MV-4-11 (cell line): ENCODE measurements around the gene KRTAP3-1.
"Not testable (repeated sequence)": the region's sequence is repeated elsewhere in the genome, so short reads cannot be mapped to it uniquely, and the experiment has no call there.

Experiments
- DNase-seq: peaks from one replicate; lab custom pipeline; 2025; lab: John Stamatoyannopoulos, UW

KRTAP3-1 gene

GRCh38 chr17:41015454-41015853 lies 6.5 kb upstream of the KRTAP3-1 start:
- DNase-seq = no peak

- no peak for DNase-seq
Measured at GRCh38 chr17:41013606-41014005, 4.7 kb upstream of the KRTAP3-1 start.

DNA sequence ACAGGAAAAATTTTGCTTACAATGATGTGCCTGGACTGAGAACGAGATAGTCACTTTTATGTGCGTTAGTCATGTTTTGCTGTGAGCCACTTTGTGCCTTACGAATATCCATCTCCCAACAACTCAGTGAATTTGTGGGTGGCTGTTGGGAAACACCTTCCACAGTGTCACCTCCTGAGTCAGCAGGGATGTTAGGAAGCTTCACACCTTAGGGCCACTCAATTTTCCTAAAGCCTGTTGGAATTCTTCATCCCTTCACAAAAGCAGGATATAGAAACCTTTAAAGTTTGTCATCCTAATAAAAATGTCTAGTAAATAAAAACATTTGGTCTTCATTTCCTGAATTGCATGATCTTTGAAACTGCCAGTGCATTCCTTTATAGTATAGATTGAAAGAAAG lies 4.3 kb upstream of the KRTAP3-1 start:
- no peak for DNase-seq

DNA sequence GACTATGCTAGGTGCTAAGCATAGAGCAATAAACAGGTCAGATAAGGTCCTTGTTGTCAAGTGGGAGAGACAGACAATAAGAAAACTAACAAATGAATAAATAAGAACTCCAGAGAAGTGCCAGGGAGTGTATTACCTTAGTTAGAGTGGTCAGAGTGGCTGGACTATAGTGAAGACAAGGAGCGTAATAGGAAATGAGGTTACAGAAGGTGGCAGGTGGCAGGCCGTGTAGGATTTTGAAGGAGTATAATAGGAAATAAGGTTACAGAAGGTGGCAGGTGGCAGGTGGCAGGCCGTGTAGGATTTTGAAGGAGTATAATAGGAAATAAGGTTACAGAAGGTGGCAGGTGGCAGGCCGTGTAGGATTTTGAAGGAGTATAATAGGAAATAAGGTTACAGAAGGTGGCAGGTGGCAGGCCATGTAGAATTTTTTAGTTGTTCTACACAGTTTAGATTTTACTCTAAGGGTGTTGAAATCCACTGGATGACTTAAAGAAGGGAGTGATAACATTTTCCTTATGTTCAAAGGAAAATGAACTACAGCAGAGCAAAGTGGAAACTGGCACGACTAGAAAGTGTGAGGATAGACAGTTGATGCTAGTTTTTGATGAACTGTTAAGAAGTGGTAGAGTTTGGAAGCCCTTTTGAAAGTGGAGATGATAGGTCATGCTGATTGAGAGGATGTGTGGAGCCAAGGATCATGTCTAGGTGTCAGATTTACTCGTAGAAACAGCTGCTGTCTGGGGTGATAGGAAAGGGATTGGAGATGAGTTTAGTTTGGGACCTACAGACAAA lies 3.6 kb upstream of the KRTAP3-1 start:
- no peak for DNase-seq

DNA sequence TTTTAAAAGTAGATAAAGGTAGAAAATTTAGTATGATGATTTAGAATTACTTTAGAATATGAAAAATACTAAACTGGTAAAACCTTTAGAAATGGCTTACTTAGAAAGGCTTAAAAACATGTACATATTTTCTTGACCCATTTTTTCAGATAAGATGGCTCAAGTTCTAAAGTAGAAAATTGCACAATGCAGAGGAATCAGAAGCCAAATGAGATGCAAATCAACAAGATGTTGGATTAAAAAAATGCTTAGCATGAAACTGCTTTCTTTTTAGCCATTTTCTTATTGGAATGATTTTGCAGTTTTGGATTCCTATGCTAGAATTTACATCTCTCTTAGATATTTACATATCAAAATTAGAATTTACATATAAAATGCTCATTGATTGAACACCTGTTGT lies 1.5 kb upstream of the KRTAP3-1 start:
- DNase-seq = no peak

GRCh38 chr17:41009936-41010335 lies 1.0 kb upstream of the KRTAP3-1 start:
- no peak for DNase-seq

DNA sequence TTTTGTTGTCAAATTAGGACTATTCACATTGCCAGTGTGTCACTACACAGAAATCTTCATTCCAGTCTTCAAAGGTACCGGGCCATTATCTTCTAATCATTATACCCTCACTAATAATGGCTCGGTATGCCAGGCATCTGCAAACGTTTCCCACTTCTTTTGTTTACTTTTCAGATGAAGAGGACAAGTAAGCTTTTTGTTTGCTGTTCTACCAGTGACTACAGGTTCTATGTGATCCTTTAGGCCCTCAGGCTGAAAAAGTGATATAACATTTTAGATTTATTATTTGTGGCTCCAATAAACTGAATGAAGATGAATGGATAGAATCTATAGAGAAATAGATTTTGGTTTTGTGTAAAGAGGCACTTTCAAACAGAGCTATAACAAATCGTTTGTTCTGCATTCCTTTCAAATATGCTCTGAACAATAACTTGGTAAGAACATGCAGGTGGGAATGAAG lies 403 bp upstream of the KRTAP3-1 start:
- no peak for DNase-seq

DNA sequence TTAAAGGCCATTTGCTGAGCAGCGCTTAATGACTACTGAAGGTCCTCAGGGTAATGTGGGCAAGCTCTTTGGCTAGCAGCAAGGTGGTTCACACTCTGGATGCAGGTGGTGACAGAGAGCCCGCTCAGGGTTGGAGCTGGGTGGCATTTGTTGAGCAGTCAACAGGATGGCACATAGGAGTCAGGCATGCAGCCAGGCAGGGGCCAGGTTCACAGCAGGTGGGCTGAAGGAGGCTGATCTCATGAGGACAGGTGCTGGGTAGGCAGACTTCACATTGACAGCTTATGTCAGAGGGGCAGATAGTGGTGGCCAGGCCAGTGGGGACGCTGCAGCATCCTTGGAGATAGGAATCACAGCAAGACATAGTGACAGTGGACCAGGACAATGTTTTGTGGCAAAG lies 4.5 kb downstream of the KRTAP3-1 start:
- no peak for DNase-seq

GRCh38 chr17:41003926-41004325 lies 5.0 kb downstream of the KRTAP3-1 start:
- no peak for DNase-seq

GRCh38 chr17:41002814-41003213 lies 6.1 kb downstream of the KRTAP3-1 start:
- no peak for DNase-seq

GRCh38 chr17:41001795-41002194 lies 7.1 kb downstream of the KRTAP3-1 start:
- no peak for DNase-seq

GRCh38 chr17:40999563-40999962 lies 9.4 kb downstream of the KRTAP3-1 start, which contains the start of gene KRTAP3-2:
TSS of gene KRTAP3-2 (minus strand) at chr17:40999906. CDS start at chr17:40999853, 53 bp downstream.
- not testable (repeated sequence) for DNase-seq

DNA sequence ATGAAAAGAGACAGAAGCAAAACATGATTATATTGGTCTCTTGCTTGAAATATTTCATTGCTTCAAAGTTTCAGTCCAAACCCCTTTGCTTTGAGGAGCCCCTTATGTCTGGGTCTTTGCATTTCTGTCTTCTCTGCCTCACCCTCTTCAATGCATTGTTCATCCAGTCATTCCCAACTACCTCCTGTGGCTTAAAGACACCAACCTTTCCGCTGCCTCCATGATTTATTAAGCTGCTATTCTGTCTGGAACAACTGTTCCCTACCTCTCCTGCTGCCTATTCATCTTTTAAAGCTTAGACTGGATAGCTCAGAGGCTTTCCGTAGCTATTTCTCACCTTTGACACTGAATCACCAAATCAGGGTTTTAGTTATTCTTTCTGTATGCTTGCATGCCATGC lies 11.6 kb downstream of the KRTAP3-1 start:
- no peak for DNase-seq

DNA sequence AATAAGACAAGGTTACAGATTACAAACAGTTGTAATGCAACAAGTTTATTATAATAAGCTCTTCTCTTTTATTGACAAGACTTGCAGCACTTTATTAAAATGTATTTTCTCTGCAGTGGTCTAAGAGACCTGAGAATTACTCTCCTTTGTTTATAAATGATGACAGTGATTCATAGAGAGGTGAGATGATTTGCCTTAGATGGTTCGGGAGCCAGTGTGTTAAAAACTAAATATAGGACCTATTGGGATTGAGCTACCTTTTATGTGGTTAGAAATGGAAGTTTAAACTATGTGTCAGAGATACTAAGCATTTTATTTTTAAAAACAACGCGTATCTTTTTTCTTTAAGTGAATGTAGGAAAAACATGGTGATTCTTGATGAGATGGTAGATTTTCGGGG lies 12.1 kb downstream of the KRTAP3-1 start:
- no peak for DNase-seq

DNA sequence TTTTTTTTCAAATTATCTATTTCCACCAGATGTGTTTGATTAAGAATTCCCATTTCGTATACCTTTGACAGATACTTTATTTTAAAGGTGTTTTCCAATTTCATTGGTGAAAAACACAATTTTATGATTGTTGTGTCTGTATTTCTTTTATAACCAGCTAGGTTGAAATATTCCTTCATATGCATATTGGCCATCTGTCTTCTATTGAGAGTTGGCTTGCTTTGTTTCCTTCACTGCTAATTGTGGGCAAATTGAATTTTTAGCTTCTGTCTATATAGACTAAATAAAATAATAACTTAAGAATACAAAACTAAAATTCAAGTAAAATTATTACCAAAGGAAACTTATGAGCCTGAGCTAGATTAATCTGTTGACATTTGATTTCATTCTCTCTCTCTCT lies 13.8 kb downstream of the KRTAP3-1 start:
- no peak for DNase-seq

- DNase-seq = no peak
Measured at GRCh38 chr17:40993839-40994238, 15.1 kb downstream of the KRTAP3-1 start, which contains the start of gene KRTAP3-3. TSS of gene KRTAP3-3 (minus strand) at chr17:40994164. CDS start at chr17:40994097, 67 bp downstream.

DNA sequence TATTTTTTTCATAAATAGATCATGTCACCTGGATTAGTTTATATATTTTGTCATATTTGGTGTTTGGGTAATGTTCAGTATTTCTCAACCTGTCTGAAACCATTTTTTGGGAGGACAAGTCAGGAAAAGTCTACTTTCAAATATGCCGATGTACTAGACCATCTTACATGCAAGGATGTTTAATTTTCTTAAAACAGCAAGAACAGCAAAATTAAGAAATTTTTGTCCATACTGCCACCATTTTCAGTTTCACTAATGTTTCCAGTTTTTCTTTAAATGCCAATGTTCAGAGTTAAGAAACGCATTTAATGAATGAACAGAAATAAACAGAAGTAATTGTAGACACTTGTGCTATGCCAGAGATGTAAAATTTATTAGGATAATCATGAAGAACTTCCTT lies 15.8 kb downstream of the KRTAP3-1 start:
- no peak for DNase-seq

GRCh38 chr17:40992666-40993065 lies 16.3 kb downstream of the KRTAP3-1 start:
- no peak for DNase-seq

- DNase-seq = no peak
Measured at GRCh38 chr17:40986920-40987319, 22.0 kb downstream of the KRTAP3-1 start.

- DNase-seq = no peak
Measured at GRCh38 chr17:40984226-40984625, 24.7 kb downstream of the KRTAP3-1 start, which contains the start of gene KRT40. TSS of gene KRT40 (minus strand) at chr17:40984326. CDS start at chr17:40984273, 53 bp downstream.

GRCh38 chr17:40981115-40981514 lies 27.8 kb downstream of the KRTAP3-1 start:
- DNase-seq = no peak

- DNase-seq = no peak
Measured at GRCh38 chr17:40980596-40980995, 28.3 kb downstream of the KRTAP3-1 start.

DNA sequence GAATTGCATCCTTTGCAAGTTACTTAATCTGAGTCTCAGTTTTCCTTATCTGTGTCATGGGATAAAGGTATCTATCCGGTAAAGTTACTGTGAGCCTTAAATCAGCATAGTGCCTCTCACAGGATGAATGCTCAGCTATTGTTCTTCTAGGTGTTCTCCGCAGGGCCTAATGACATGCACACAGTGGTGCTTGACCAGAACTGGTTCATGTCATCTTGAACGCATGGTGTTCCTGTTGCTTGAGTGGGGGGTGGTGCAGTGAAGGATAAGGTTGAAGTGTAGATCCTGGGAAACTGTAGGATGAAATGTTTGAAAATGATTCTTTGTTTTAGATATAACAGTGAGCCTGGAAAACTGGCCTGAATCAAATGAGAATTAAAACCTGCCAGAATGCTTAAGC lies 28.8 kb downstream of the KRTAP3-1 start:
- DNase-seq = no peak
